GM12878 (cell line): Measurements from ENCODE around the gene PCNX1. TPM values are rescaled to one million over a fixed set of nuclear protein-coding genes. Genes with fewer than 3 reads are reported as not detected.

ENCODE experiments used
- ATAC-seq: fragments of 200-7000 bp; cut with Tn5 transposase; 3 replicates; pipeline ENCODE4 v1.9.1; 2020; ENCODE audit warnings: mild to moderate bottlenecking, moderate library complexity
- BruUV-seq: library from RNA; stranded (reverse); fragments of 400-500 nt; replicated peaks from 2 replicates; lab custom pipeline; 2021; lab: Mats Ljungman, UMichigan
- CTCF ChIA-PET: fragments of 300-600 bp; sonication (Branson Sonifier 250); formaldehyde crosslinking; extraction: SDS; loops from one replicate; lab custom pipeline; 2021; ENCODE audit warnings: inconsistent platforms; lab: Yijun Ruan, JAX
- POLR2A ChIA-PET: fragments of 350-600 bp; formaldehyde crosslinking; extraction: SDS; loops from one replicate; lab custom pipeline; 2021; ENCODE audit warnings: inconsistent platforms; lab: Charles Lee
- RAD21 ChIA-PET: fragments of 300-600 bp; sonication (Branson Sonifier 250); formaldehyde crosslinking; loops from one replicate; lab custom pipeline; 2023; ENCODE audit warnings: antibody characterized with exemption; ENCODE audit not compliant: unreplicated experiment; lab: Charles Lee
- SMC1A ChIA-PET: fragments of 300-600 bp; sonication (Branson Sonifier 250); formaldehyde crosslinking; loops from one replicate; lab custom pipeline; 2023; ENCODE audit not compliant: unreplicated experiment, uncharacterized antibody; lab: Charles Lee
- DNase-seq: peaks from one replicate; pipeline ENCODE4 v3.0.0-alpha.2; 2011; ENCODE audit warnings: low read depth, low spot score
- FAIRE-seq: peaks from 3 replicates; lab custom pipeline; 2011; peaks lifted over from hg19 to GRCh38; lab: Jason Lieb, UNC
- H2AFZ ChIP-seq: 2 replicates; pipeline ENCODE4 v1.6.0; 2011; ENCODE audit warnings: low read depth, low read length, control low read depth; ENCODE audit not compliant: control insufficient read depth
- H3K27ac ChIP-seq: 2 replicates; pipeline ENCODE4 v1.5.1; 2011; ENCODE audit warnings: control low read depth; ENCODE audit not compliant: control insufficient read depth, insufficient read depth
- H3K27me3 ChIP-seq, 2 experiments: replicated peaks in 1 of 2; 2 replicates each; pipeline versions ENCODE4 v1.6.0 to v1.6.1; 2011; ENCODE audit warnings: low read length in 1 of 2; ENCODE audit not compliant: control insufficient read depth in 2 of 2, insufficient read depth in 2 of 2
- H3K36me3 ChIP-seq, 2 experiments: 2 replicates each; pipeline ENCODE4 v1.5.1; 2011; ENCODE audit warnings: low read length in 1 of 2; ENCODE audit not compliant: control insufficient read depth in 2 of 2, insufficient read depth in 2 of 2
- H3K4me1 ChIP-seq: 2 replicates; pipeline ENCODE4 v1.6.1; 2011; ENCODE audit warnings: mild to moderate bottlenecking, low read length, moderate library complexity, mixed read lengths; ENCODE audit not compliant: control insufficient read depth, insufficient read depth
- H3K4me2 ChIP-seq: 2 replicates; pipeline ENCODE4 v1.6.0; 2011; ENCODE audit warnings: control low read depth; ENCODE audit not compliant: control insufficient read depth, insufficient read depth
- H3K4me3 ChIP-seq: fragments of 200-600 bp; sonication (generic); 2 replicates; pipeline ENCODE4 v1.5.1; 2016
- H3K79me2 ChIP-seq: 2 replicates; pipeline ENCODE4 v1.6.0; 2011; ENCODE audit warnings: low read length; ENCODE audit not compliant: control insufficient read depth, insufficient read depth
- H3K9ac ChIP-seq: 2 replicates; pipeline ENCODE4 v1.8.0; 2011; ENCODE audit warnings: low read length, control low read depth, mixed read lengths; ENCODE audit not compliant: control insufficient read depth, insufficient read depth
- H3K9me3 ChIP-seq: replicated peaks from 3 replicates; pipeline ENCODE4 v1.5.1; 2011; ENCODE audit warnings: mild to moderate bottlenecking, low read length; ENCODE audit not compliant: control insufficient read depth, insufficient read depth
- H4K20me1 ChIP-seq: 2 replicates; pipeline ENCODE4 v1.6.0; 2011; ENCODE audit not compliant: control insufficient read depth, insufficient read depth
- CBX5 ChIP-seq: sonication (generic); IDR thresholded peaks from 2 replicates; pipeline ENCODE4 v1.6.1; 2016; ENCODE audit warnings: low read depth, moderate library complexity, mild to moderate bottlenecking, inconsistent platforms
- CHD2 ChIP-seq: IDR thresholded peaks from 2 replicates; pipeline ENCODE4 v1.6.1; 2011; ENCODE audit warnings: low read depth, low read length, improper control_type of control experiment, borderline replicate concordance
- HDAC6 ChIP-seq: fragments of 200-600 bp; sonication (generic); IDR thresholded peaks from one replicate; pipeline ENCODE4 v1.8.0; 2017; ENCODE audit warnings: antibody characterized with exemption; ENCODE audit not compliant: unreplicated experiment
- IRF4 ChIP-seq: IDR thresholded peaks from 2 replicates; pipeline ENCODE4 v1.6.1; 2011; ENCODE audit warnings: low read depth, low read length
- KDM1A ChIP-seq: fragments of 200-600 bp; sonication (generic); IDR thresholded peaks from 2 replicates; pipeline ENCODE4 v1.6.1; 2016; ENCODE audit warnings: borderline replicate concordance
- NFXL1 ChIP-seq: fragments of 450-650 bp; IDR thresholded peaks from 2 replicates; pipeline ENCODE4 v1.6.1; 2017; ENCODE audit warnings: antibody characterized with exemption, mild to moderate bottlenecking, borderline replicate concordance
- POLR2A ChIP-seq: IDR thresholded peaks from 2 replicates; pipeline ENCODE4 v1.6.1; 2011; ENCODE audit warnings: low read depth, mild to moderate bottlenecking, low read length
- RB1 ChIP-seq: fragments of 450-650 bp; formaldehyde crosslinking; IDR thresholded peaks from 2 replicates; pipeline ENCODE4 v1.6.1; 2017; ENCODE audit warnings: mild to moderate bottlenecking, borderline replicate concordance
- ZNF274 ChIP-seq: IDR thresholded peaks from one replicate; pipeline ENCODE4 v1.8.0; 2011; ENCODE audit not compliant: insufficient read length, insufficient read depth
- in situ Hi-C: fragments of 300-500 bp; cut with MboI; formaldehyde crosslinking; loops from 9 replicates; pipeline ENCODE4 v1.14.3; 2018; ENCODE audit warnings: mixed read lengths
- intact Hi-C: fragments of 100-400 bp; cut with micrococcal nuclease; formaldehyde crosslinking; loops from one replicate; pipeline ENCODE4 v1.14.2; 2022; ENCODE audit not compliant: unreplicated experiment
- polyA plus RNA-seq, 11 experiments: library from polyadenylated mRNA; depleted of rRNA in 4 of 11; unstranded in 6 of 11; stranded (reverse) in 5 of 11; fragments of >200 nt; fragmentation: Nextera tagmentation in 4 of 11; fragmentation: Illumina TruSeq in 1 of 11; extraction: Ambion mirVana in 4 of 11; extraction: Trizol in 1 of 11; gene quantifications; 1 replicate in 1 of 11; 2 replicates in 10 of 11; pipeline versions ENCODE4 v1.2.1 to v1.2.3, GENCODE V29; 2011 to 2016; ENCODE audit warnings: inconsistent platforms in 2 of 11, missing spikeins in 2 of 11, low read depth in 1 of 11
- total RNA-seq, 4 experiments: library from RNA; depleted of rRNA in 3 of 4; stranded (reverse); fragments of >200 nt in 3 of 4; fragmentation: Illumina TruSeq in 1 of 4; extraction: Trizol in 1 of 4; gene quantifications; 2 replicates each; pipeline versions ENCODE4 v1.2.1 to v1.2.3, GENCODE V29; 2013 to 2021
- TF ChIP-seq, protein P1 (sequence below): fragments of 450-650 bp; formaldehyde crosslinking; IDR thresholded peaks from 2 replicates; pipeline ENCODE4 v1.4.0; 2020; ENCODE audit warnings: mild to moderate bottlenecking, moderate library complexity
- TF ChIP-seq, protein P2 (sequence below): fragments of 450-650 bp; IDR thresholded peaks from 2 replicates; pipeline ENCODE4 v1.6.1; 2017; ENCODE audit warnings: low read depth, mild to moderate bottlenecking, moderate library complexity

Gene PCNX1
- total and polyA plus RNA-seq, 10 of the 15 experiments (the other 5 are each of a cell fraction or from before 2014, with no cell fraction given), result 4.6 to 53.9 (median 20.5) TPM

DNA sequence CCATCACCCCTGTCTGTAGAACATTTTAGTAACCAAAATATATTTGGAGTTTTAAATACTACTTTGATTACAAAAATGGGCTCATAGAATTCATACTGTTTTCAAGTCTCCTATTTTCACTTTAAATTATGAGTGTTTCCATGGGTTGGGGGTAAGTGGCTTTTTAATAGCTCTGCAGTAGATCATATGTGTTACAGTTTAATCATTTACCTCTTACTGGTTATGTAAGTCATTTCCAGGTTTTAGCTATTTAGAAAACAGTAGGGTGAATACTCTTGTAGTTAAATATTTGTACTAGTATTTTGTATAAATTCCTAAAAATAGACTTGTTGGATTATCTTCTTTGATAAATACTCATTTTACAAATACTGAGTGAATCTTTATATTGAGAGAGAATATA is 8.2 kb downstream of the PCNX1 start:
- Histone ChIP-seq H3K4me3 (no peak overlapping the region), H2AFZ (no peak overlapping the region), H3K36me3 (no peaks in the 10 kb centered on the region; a peak in 1 of 4 replicates), H3K4me2 (no peak overlapping the region; the same call in 1 of the 2 replicates), H3K27me3 (no peaks in the 10 kb centered on the region), H3K4me1 (0 out of 2 replicates have a peak, but pooled peaks cover 2% of the 10 kb centered on the region), H3K27ac (no peak overlapping the region), H4K20me1 (no peaks in the 10 kb centered on the region; the same call in 1 of the 2 replicates), H3K9me3 (peaks cover 1% of the 10 kb centered on the region; the same call in 1 of the 3 replicates), H3K9ac (no peak overlapping the region), H3K79me2 (peaks cover 83% of the 10 kb centered on the region)
- no TSS peak for BruUV-seq
- FAIRE-seq (no peak), ATAC-seq (no peak), DNase-seq (no peak)
- ChIA-PET POLR2A (no interaction called here), CTCF (interaction anchor here (0.8 to 3.2 kb wide), 7 partner anchors 8 to 98 kb away, joined by 3 to 10 read pairs (median 3); partner anchors contain the start of gene PCNX1), RAD21 (interaction anchor here (0.9 kb wide), 1 partner anchor 17 kb away, joined by 4 read pairs; no protein-coding TSS in a partner anchor), SMC1A (interaction anchor here (0.6 to 2.5 kb wide), 8 partner anchors 9 to 48 kb away, joined by 3 to 10 read pairs (median 4); partner anchors contain the start of gene PCNX1)
- no peak for TF ChIP-seq CHD2
- TF ChIP-seq POLR2A, result no peak
- no peak for TF ChIP-seq IRF4
- no peak for TF ChIP-seq HDAC6
- no peak for TF ChIP-seq NFXL1
- no peak for TF ChIP-seq ZNF274
- TF ChIP-seq, protein P1, sequence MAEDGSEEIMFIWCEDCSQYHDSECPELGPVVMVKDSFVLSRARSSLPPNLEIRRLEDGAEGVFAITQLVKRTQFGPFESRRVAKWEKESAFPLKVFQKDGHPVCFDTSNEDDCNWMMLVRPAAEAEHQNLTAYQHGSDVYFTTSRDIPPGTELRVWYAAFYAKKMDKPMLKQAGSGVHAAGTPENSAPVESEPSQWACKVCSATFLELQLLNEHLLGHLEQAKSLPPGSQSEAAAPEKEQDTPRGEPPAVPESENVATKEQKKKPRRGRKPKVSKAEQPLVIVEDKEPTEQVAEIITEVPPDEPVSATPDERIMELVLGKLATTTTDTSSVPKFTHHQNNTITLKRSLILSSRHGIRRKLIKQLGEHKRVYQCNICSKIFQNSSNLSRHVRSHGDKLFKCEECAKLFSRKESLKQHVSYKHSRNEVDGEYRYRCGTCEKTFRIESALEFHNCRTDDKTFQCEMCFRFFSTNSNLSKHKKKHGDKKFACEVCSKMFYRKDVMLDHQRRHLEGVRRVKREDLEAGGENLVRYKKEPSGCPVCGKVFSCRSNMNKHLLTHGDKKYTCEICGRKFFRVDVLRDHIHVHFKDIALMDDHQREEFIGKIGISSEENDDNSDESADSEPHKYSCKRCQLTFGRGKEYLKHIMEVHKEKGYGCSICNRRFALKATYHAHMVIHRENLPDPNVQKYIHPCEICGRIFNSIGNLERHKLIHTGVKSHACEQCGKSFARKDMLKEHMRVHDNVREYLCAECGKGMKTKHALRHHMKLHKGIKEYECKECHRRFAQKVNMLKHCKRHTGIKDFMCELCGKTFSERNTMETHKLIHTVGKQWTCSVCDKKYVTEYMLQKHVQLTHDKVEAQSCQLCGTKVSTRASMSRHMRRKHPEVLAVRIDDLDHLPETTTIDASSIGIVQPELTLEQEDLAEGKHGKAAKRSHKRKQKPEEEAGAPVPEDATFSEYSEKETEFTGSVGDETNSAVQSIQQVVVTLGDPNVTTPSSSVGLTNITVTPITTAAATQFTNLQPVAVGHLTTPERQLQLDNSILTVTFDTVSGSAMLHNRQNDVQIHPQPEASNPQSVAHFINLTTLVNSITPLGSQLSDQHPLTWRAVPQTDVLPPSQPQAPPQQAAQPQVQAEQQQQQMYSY (CRISPR knock-in tag), result no peak
- no peak for TF ChIP-seq KDM1A
- TF ChIP-seq, protein P2, sequence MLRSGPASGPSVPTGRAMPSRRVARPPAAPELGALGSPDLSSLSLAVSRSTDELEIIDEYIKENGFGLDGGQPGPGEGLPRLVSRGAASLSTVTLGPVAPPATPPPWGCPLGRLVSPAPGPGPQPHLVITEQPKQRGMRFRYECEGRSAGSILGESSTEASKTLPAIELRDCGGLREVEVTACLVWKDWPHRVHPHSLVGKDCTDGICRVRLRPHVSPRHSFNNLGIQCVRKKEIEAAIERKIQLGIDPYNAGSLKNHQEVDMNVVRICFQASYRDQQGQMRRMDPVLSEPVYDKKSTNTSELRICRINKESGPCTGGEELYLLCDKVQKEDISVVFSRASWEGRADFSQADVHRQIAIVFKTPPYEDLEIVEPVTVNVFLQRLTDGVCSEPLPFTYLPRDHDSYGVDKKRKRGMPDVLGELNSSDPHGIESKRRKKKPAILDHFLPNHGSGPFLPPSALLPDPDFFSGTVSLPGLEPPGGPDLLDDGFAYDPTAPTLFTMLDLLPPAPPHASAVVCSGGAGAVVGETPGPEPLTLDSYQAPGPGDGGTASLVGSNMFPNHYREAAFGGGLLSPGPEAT, result no peak
- TF ChIP-seq CBX5, result no peak
- no peak for TF ChIP-seq RB1
- in situ Hi-C loops, result no loop called here
- intact Hi-C loops, result no loop called here
